Measurements from ENCODE around the gene PDZD2. TPM values are rescaled to one million over a fixed set of nuclear protein-coding genes. Genes with fewer than 3 reads are reported as not detected.
A peak's percentile ranks its signal among the peaks of the same experiment; 100 is the strongest.

The PDZD2 gene
- total RNA-seq, 2 donors from 2014 or later, result not detected

DNA sequence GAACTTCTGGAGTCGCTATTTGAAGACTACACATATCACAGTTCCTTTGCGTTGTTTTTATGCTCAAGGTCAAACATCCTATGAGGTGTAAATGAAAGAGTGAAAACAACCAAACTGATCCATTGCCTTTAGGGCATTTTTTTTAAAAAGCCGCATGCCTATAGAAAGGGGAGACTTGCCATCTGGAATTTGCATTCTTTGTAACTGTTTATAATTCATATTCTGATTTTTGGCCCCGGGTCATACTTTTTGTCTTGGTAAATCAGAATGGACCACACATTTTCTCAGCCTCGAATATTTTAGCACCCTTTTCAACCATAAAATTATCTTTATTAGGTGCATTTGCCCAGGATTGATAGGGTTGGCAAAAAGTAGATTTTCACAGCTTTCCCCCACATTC, 347.2 kb downstream of the PDZD2 start:
- no peak for DNase-seq (ENCODE audit: low spot score)
- H3K9me3 Mint-ChIP-seq, result no peaks in the 10 kb centered on the region
- no peaks in the 10 kb centered on the region for H3K36me3 Mint-ChIP-seq
- peaks cover 9 to 14% of the 10 kb centered on the region in 2 donors for H3K27me3 Mint-ChIP-seq
- no peak overlapping the region for H3K4me3 Mint-ChIP-seq
- H3K4me1 Mint-ChIP-seq (ENCODE audit: low read depth in 2 of 2), result no peaks in the 10 kb centered on the region
- no peak for ATAC-seq
- H3K27ac Mint-ChIP-seq, result no peak overlapping the region

DNA sequence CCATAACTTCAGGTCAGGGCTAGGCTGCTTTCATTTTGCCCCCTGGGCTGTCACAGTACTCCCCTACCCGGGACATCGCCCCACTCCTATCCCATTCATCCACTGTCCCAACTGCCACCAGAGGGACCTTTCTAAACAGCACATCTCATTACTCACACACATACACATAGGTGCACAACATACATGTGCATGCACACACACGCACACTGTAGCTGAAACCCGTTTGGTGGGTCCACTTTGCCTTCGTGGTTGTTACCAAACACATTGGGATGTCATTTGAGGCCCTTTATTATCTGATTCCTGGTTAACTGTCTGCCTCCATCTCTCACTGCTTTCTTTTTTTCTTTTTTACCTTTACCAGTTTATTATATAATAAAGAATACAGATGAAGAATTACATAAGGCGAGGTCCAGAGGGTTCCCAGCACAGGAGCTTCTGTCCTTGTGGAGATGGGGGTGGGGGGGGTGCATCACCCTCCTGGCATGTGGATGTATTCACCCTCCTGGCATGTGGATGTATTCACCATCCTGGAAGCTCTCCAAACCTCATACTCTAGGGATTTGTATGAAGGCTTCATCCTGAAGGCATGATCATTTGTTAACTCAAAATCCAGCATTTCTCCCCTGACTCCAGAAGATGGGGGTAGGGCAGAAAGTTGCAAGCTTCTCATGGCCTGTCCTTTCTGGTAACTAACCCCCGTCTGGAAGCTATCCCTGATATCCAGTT, 349.2 kb downstream of the PDZD2 start:
- ATAC-seq, result peak in 1 of 2 donors; percentile 60
- DNase-seq (ENCODE audit: low spot score), result no peak
- H3K27ac Mint-ChIP-seq, result no peak overlapping the region
- H3K9me3 Mint-ChIP-seq, result no peaks in the 10 kb centered on the region
- H3K4me1 Mint-ChIP-seq (ENCODE audit: low read depth in 2 of 2), result no peaks in the 10 kb centered on the region
- H3K27me3 Mint-ChIP-seq, result peaks cover 9 to 17% of the 10 kb centered on the region in 2 donors
- no peak overlapping the region for H3K4me3 Mint-ChIP-seq
- no peaks in the 10 kb centered on the region for H3K36me3 Mint-ChIP-seq

DNA sequence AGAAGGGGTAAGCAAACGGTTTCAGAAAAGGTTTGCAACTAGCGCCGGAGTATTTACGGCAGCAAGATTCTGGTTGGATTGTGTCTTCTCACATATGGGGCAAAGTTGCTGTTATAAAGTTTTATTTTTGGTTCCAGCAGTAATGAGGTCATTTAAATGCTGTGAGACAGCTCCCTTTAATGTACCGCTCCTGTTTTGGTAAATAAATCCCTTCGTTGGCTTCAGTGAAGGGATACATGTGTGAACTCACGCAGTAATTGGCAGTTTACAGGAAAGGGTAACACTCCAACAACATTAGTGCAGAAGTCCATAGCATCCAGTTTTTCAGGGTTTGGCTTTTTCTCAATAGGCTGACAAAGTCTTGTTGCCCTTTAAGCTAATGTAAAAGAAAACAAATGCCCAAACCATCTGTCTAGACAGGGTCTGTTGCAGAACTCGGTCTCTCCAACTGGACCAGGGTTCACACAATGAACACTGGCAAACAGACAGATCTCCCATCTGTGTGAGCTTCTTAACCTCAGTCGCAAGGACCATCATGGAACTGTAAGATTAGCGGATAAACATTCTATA, 351.2 kb downstream of the PDZD2 start:
- Mint-ChIP-seq H3K27ac (no peak overlapping the region), H3K9me3 (no peaks in the 10 kb centered on the region), H3K36me3 (no peaks in the 10 kb centered on the region), H3K27me3 (peaks cover 9 to 17% of the 10 kb centered on the region in 2 donors), H3K4me3 (no peak overlapping the region), H3K4me1 (ENCODE audit: low read depth in 2 of 2) (no peaks in the 10 kb centered on the region)
- DNase-seq (ENCODE audit: low spot score) (no peak), ATAC-seq (no peak)

DNA sequence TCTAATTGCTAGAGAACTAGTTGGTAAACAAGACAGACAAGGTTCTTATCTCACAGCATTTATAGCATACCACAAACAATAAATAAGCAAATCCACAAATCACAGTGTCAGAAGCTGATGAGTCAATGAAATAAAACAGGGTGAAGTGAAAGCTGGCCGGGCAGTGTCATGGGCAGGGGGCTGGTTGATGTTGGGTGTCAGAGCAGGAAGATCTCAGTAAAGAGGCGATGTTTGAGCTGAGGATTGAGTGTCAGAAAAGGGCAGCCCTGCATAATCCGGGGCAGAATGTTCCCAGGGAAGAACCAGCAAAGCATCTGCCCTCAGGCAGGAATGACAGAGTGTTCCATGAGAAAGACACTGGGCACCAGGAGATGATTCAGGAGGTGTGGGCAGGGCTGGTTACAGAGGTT, 351.8 kb downstream of the PDZD2 start:
- Mint-ChIP-seq H3K4me1 (ENCODE audit: low read depth in 2 of 2) (peaks cover 0 to 2% of the 10 kb centered on the region in 2 donors), H3K36me3 (no peaks in the 10 kb centered on the region), H3K9me3 (no peaks in the 10 kb centered on the region), H3K4me3 (no peak overlapping the region), H3K27me3 (peaks cover 9 to 17% of the 10 kb centered on the region in 2 donors), H3K27ac (no peak overlapping the region)
- DNase-seq (ENCODE audit: low spot score) (no peak), ATAC-seq (no peak)

DNA sequence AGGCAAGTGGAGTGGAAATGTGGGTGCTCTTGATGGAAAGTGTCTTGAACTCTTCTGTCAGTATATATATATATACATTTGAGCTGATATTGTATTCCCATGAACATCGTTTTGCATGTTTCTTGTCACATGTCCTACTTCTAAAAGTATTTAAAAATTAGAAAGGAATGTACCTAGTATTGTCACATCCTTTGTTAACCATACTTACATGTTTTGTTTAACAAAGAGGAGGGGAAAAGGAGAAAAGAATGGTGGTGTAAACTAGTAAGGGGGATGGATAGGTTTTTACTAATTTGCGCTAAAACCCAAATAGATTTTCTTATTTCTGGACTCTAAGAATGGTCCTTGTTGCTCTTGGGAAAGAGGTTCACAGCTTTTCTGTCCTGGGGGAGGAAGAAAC, 353.4 kb downstream of the PDZD2 start:
- Mint-ChIP-seq H3K4me1 (ENCODE audit: low read depth in 2 of 2) (peaks cover 0 to 5% of the 10 kb centered on the region in 2 donors), H3K27ac (no peak overlapping the region)
- ATAC-seq, result no peak

DNA sequence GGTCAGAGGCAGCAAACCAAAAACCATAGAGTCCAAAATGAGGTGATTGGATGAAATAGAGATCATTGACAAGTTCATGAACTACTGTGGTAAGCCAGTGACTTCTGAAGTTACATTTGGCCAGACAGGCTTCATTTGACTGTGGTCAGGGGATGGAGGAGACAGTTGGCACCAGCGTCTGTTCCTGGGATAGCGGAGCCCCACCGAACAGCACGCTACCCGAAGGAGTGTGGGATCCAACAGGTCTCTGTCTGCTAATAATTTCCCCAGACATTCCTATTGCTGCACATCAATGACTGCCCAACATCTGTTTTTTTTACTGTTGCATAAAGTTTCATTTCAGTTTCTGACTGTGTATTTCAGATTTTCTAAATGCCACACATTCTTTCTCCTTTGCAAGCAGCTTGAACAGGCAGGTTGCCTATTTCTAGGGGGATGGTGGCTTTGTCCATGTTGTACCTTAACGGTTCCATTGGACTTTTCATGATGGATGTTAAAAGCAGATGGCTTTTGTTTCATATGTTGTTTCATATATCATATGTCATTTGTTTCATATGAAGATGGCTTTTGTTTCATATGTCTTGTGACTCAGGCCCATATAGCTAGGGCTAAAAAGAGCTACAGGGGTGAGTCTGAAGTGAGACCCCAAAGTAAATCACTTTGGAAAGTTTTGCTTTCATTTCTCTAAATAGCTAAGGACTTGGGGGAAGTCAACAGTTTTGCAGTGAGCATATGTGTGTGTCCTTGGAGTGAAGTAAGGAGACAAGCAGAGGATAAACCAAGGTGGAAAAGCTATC, 354.4 kb downstream of the PDZD2 start:
- ATAC-seq (no peak), DNase-seq (ENCODE audit: low spot score) (no peak)
- H3K4me3 Mint-ChIP-seq, result no peak overlapping the region
- H3K27ac Mint-ChIP-seq, result no peak overlapping the region
- H3K9me3 Mint-ChIP-seq, result no peaks in the 10 kb centered on the region
- no peaks in the 10 kb centered on the region for H3K36me3 Mint-ChIP-seq
- H3K4me1 Mint-ChIP-seq (ENCODE audit: low read depth in 2 of 2), result peaks cover 0 to 5% of the 10 kb centered on the region in 2 donors
- H3K27me3 Mint-ChIP-seq, result peaks cover 9 to 17% of the 10 kb centered on the region in 2 donors

More for the DNA sequence above, 353.4 kb downstream of the PDZD2 start:
- DNase-seq (ENCODE audit: low spot score), result no peak
- no peaks in the 10 kb centered on the region for H3K9me3 Mint-ChIP-seq
- no peak overlapping the region for H3K4me3 Mint-ChIP-seq
- no peaks in the 10 kb centered on the region for H3K36me3 Mint-ChIP-seq
- peaks cover 9 to 17% of the 10 kb centered on the region in 2 donors for H3K27me3 Mint-ChIP-seq

DNA sequence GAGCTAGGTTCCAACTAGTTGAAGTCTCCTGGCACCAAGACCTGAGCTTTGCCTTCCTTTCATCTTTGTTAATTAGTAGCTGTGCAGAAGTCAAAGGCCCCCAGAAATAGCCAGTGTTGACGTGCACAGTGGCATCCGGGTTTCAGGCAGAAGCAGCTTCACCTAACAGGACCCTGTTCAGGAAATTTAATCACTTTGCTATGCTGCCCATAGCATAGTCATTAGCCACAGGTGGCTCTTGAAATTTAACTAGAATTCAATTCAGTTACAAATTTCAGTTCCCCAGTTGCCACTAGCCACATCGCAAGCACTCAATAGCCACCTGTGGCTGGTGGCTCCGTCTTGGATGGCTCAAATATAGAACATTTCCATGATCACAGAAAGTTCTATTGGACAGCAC, 356.1 kb downstream of the PDZD2 start:
- H3K4me1 Mint-ChIP-seq (ENCODE audit: low read depth in 2 of 2), result peaks cover 0 to 5% of the 10 kb centered on the region in 2 donors
- no peaks in the 10 kb centered on the region for H3K9me3 Mint-ChIP-seq
- DNase-seq (ENCODE audit: low spot score) (no peak), ATAC-seq (no peak)
- H3K36me3 Mint-ChIP-seq, result no peaks in the 10 kb centered on the region
- H3K4me3 Mint-ChIP-seq, result no peak overlapping the region
- H3K27ac Mint-ChIP-seq, result no peak overlapping the region
- peaks cover 6 to 11% of the 10 kb centered on the region in 2 donors for H3K27me3 Mint-ChIP-seq

DNA sequence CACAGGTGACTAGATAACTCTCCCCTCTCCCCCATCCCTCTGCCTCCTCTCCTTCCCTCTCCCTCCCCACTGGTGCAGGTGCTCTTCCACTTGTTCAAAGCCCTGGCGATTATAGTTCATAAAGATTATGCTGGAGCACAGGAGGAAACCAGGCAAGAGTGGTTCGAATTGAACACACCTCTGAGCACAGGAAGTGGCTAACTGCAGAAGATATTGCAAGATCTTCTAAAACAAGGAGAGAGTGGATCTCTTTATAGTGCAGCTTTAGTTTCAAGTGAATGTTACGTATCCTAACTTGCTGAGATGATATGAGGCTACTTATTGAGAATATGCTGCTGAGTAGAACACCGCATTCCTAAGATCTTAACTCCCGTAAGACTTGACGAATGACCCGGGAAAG, 356.8 kb downstream of the PDZD2 start:
- no peak for ATAC-seq
- no peaks in the 10 kb centered on the region for H3K36me3 Mint-ChIP-seq
- no peaks in the 10 kb centered on the region for H3K9me3 Mint-ChIP-seq
- DNase-seq (ENCODE audit: low spot score), result no peak
- H3K4me1 Mint-ChIP-seq (ENCODE audit: low read depth in 2 of 2), result peaks cover 0 to 5% of the 10 kb centered on the region in 2 donors
- peaks cover 4 to 7% of the 10 kb centered on the region in 2 donors for H3K27me3 Mint-ChIP-seq
- no peak overlapping the region for H3K27ac Mint-ChIP-seq
- no peak overlapping the region for H3K4me3 Mint-ChIP-seq

DNA sequence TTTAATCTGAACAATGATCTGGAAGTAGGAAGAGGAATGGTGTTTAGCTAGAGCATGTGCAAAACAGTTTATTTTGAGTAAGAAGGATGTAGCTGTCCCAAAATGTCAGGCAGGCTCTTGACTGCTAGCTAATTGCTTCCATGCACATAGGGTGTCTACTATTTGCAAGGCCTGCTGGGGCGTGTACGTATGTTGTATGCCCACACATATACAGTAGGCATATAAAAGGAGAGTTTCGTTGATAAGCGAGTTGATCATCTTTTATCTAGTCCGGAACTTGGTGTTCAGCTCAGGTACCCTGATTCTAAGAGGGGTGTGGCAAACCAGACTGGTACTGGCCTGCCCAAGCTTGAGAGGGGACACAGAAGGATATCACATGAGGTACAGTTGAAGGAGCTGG, 358.0 kb downstream of the PDZD2 start:
- ATAC-seq (no peak), DNase-seq (ENCODE audit: low spot score) (no peak)

DNA sequence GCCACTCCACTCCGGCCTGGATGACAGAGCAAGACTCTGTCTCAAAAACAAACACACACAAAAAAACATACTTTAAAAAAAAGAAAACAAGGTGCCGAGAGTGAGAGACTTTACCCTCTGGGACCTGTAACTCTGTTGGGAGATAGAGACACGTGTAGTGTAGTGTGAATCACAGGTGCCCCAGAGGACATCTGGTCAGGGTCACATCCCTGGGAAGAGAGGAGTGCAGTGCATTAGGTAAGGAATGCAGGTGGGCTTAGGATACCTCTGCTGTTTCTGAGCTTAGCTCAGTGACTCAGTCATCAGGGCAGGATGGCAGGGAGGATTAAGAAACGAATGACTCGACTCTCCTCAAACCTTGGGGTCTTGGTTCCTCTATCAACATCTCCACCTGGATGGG, 360.5 kb downstream of the PDZD2 start:
- Mint-ChIP-seq H3K36me3 (no peaks in the 10 kb centered on the region), H3K9me3 (no peaks in the 10 kb centered on the region), H3K27ac (no peak overlapping the region)

More for the DNA sequence above, 358.0 kb downstream of the PDZD2 start:
- Mint-ChIP-seq H3K27me3 (peaks cover 0 to 3% of the 10 kb centered on the region in 2 donors), H3K9me3 (no peaks in the 10 kb centered on the region), H3K27ac (no peak overlapping the region), H3K4me1 (ENCODE audit: low read depth in 2 of 2) (peaks cover 0 to 5% of the 10 kb centered on the region in 2 donors), H3K36me3 (no peaks in the 10 kb centered on the region), H3K4me3 (no peak overlapping the region)

DNA sequence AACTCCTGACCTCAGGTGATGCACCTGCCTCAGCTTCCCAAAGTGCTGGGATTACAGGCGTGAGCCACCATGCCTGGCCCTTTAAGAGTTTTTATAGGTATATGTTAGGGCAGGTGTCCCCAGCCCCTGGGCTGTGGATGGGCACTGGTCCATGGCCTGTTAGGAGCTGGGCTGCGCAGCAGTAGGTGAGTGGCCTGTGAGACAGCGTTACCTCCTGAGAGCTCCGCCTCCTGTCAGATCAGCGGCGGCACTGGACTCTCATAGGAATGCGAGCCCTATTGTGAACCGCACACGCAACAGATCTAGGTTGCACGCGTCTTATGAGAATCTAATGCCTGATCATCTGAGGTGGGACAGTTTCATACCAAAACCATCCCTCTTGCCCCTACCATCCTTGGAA, 361.8 kb downstream of the PDZD2 start:
- Mint-ChIP-seq H3K27me3 (peaks cover 0 to 3% of the 10 kb centered on the region in 2 donors), H3K4me3 (no peak overlapping the region), H3K4me1 (ENCODE audit: low read depth in 2 of 2) (peaks cover 0 to 3% of the 10 kb centered on the region in 2 donors), H3K36me3 (no peaks in the 10 kb centered on the region), H3K27ac (no peak overlapping the region), H3K9me3 (no peaks in the 10 kb centered on the region)
- DNase-seq (ENCODE audit: low spot score) (no peak), ATAC-seq (no peak)

More for the DNA sequence above, 360.5 kb downstream of the PDZD2 start:
- Mint-ChIP-seq H3K4me1 (ENCODE audit: low read depth in 2 of 2) (peaks cover 0 to 5% of the 10 kb centered on the region in 2 donors), H3K4me3 (no peak overlapping the region), H3K27me3 (peaks cover 0 to 3% of the 10 kb centered on the region in 2 donors)
- DNase-seq (ENCODE audit: low spot score) (no peak), ATAC-seq (no peak)

DNA sequence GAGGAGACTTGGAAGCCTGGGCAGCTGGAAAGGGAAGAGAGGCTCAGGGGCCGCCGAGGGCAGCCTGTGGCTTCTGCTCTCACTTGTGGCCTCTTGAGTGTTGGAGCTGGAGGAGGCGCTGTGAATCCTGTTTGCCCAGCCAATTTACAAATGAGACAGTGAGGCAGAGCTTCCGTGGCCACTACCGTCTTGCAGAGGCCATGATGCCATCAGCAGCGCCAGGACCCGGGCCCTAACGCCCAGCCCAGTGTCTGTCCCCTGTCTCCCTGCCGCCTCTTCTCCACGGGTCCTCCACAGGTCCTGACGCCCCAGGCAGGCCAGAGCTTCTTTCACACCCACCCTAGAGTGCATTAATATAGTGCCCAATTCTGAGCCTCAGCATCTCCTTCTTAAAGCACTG, 362.4 kb downstream of the PDZD2 start:
- no peak for ATAC-seq
- H3K27ac Mint-ChIP-seq, result no peak overlapping the region
- DNase-seq (ENCODE audit: low spot score), result no peak
- H3K4me1 Mint-ChIP-seq (ENCODE audit: low read depth in 2 of 2), result no peaks in the 10 kb centered on the region
- peaks cover 0 to 3% of the 10 kb centered on the region in 2 donors for H3K27me3 Mint-ChIP-seq
- H3K4me3 Mint-ChIP-seq, result no peak overlapping the region
- no peaks in the 10 kb centered on the region for H3K36me3 Mint-ChIP-seq
- H3K9me3 Mint-ChIP-seq, result no peaks in the 10 kb centered on the region

DNA sequence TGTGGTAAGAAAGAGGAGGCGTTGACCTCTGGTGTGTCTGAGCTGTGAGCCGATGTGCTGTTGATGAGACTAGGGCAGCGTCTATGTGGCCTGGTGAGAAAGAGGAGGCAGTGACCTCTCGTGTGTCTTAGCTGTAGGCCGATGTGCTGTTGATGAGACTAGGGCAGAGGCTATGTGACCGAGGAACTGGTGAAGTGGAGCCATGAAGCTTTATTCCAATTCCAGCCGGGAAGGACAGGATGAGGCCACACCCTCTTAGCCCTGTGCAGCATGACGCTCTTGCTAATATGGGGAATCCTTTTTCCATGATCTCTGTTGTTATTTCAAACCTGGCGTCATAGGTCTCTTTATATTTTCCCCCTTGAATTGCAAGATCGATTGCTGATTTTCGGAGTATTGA, 362.8 kb downstream of the PDZD2 start:
- H3K4me3 Mint-ChIP-seq, result no peak overlapping the region
- DNase-seq (ENCODE audit: low spot score), result no peak
- H3K4me1 Mint-ChIP-seq (ENCODE audit: low read depth in 2 of 2), result no peaks in the 10 kb centered on the region
- H3K27me3 Mint-ChIP-seq, result peaks cover 0 to 3% of the 10 kb centered on the region in 2 donors
- no peak overlapping the region for H3K27ac Mint-ChIP-seq
- ATAC-seq, result no peak
- H3K9me3 Mint-ChIP-seq, result no peaks in the 10 kb centered on the region
- H3K36me3 Mint-ChIP-seq, result no peaks in the 10 kb centered on the region

DNA sequence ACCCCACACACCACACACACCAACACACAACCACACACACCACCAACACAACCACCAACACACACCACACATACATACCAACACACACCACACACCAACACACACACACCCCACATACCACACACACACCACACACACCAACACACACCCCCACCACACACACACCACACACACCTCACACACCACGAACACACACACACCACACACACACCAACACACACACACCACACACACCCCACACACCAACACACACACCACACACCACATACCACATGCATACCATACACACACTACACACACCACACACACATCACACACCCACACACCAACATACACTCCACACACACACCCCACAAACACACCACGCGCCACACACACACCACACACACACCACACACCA, 363.8 kb downstream of the PDZD2 start:
- Mint-ChIP-seq H3K4me3 (no peak overlapping the region), H3K27ac (no peak overlapping the region), H3K9me3 (no peaks in the 10 kb centered on the region), H3K4me1 (ENCODE audit: low read depth in 2 of 2) (no peaks in the 10 kb centered on the region), H3K36me3 (no peaks in the 10 kb centered on the region), H3K27me3 (peaks cover 0 to 3% of the 10 kb centered on the region in 2 donors)
- DNase-seq (ENCODE audit: low spot score), result no peak
- ATAC-seq, result no peak

Data from natural killer cell treated with Interleukin-12 subunit alpha and Interleukin-12 subunit beta and Interleukin-15 and Interleukin-18, amount 100 ng/mL, for 72 hours (primary cell).